CD4-positive, alpha-beta T cell treated with Interferon gamma for 1 hour (primary cell): ENCODE data around the gene SKAP2.
A peak's percentile ranks its signal among the peaks of the same experiment; 100 is the strongest.

Experiments used
- DNase-seq: peaks from one replicate; pipeline ENCODE4 v3.0.0-alpha.2; 2020

The SKAP2 gene, protein sequence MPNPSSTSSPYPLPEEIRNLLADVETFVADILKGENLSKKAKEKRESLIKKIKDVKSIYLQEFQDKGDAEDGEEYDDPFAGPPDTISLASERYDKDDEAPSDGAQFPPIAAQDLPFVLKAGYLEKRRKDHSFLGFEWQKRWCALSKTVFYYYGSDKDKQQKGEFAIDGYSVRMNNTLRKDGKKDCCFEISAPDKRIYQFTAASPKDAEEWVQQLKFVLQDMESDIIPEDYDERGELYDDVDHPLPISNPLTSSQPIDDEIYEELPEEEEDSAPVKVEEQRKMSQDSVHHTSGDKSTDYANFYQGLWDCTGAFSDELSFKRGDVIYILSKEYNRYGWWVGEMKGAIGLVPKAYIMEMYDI

GRCh38 chr7:26864309-26865093 lies at the start of gene SKAP2:
Gene SKAP2, minus strand, starts transcription at chr7:26864590. Its CDS starts 161 bp downstream, at chr7:26864429.
- DNase-seq: peak; percentile 95

DNA sequence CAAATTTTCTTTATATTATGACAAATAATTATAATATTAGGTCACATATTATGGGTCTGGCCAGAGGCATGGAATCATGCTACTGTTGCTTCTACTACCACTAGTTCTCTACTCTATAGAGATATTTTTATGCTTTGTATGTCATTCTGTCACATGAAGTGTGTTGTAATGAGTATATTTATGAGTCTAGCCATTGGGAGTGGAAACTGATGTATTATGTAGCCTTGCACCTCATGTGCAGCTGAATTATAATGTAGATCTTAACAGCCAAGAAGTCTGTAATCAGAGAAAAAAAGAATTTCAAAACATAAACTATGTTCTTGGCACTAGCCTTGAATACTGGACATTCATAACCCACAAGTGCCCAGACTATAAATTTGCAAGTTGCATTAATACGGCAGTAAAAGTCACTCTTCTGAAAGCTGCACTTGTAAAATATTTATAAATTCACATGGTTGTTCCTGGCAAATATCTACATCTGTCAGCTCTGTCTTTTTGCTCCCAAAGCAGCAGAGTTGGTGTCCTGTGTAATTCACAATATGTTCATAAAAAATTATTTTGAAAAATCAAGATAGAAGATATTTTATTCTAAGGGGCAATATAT lies 48.6 kb upstream of the SKAP2 start:
- no peak for DNase-seq

- DNase-seq: no peak
These were observed 47.9 kb upstream of the SKAP2 start for GRCh38 chr7:26912338-26912737.

- DNase-seq: peak; percentile 18
These were observed 45.8 kb upstream of the SKAP2 start for GRCh38 chr7:26910221-26910620.

- no peak for DNase-seq
These were observed 35.9 kb upstream of the SKAP2 start for GRCh38 chr7:26900251-26900650.

- DNase-seq: no peak
These were observed 35.1 kb upstream of the SKAP2 start for GRCh38 chr7:26899519-26899918.

DNA sequence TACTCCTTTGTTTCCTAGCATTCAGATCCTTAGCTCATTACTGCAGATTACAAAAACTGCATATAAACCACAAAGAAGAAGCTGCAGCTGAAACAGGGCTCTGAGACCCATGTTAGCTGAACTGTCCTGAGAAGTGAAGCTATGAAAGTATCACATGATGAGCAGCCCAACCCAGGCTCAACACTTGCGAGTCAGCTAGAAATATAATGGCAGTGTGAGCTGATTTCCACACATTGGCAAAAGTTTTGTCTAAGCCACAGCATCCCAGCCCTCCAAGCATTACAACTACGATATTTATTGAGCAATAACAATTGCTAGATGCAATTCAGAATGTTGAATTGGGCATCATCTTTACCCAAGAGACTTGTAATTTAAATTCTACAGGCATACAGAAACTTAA lies 34.5 kb upstream of the SKAP2 start:
- DNase-seq: no peak

DNA sequence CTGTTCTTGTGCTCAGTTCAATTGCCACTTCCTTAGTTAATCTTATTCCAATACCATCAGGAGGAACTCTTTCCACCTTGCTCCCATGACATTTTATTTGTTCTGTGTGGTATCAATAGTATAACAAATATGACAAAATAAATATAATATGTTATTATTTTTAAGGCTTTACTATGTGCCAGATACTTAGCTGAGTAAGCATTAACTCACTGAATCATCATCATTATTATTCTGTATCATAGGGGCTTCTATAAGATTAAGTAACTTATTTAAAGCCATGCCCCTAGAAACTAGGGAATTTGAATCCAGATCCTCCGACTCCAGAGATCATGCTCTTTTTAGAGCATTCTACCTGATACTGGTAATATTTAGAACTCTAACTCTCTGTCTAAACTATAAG lies 33.5 kb upstream of the SKAP2 start:
- DNase-seq: no peak

DNA sequence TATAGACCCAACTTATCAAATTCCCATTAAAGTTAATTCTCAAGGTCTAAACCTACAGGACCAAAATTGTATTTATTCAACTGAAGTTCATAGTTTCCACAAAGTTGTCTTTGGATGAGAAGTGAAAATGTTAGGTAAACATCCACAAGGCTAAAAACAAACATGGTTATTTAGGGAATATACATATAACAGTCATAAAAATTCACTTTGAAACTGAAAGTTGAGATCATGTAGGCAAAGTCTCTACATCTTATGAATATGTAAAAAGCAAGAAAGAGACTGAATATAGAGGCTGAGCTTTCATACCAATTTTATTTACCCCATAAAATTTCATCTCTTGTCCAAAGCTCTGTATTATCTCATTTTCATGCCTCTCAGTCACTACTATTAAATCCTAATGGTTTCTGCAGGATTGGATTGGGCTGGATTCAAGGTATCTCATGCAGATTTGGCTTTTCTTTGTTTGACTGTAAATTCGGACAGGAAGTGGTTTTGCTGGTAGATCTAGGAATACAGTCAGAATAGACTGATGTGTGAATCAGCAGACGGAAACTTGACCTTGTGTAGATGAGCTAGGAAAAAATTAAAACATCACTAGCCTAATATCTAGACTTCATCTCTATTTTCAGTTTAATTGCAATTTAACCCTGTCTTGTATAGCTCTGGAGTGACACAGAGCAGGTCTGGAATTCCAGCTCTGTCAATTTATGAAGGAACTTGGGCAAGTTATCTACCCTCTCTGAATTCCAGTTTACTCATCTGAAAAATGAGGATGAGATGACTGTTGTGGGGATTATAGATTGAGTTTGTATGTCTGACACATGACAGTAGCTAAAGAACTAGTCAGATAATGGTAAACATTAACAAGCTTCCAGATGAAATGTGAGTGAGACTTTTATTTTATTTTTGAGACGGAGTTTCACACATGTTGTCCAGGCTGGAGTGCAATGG lies 27.3 kb upstream of the SKAP2 start:
- DNase-seq: no peak

GRCh38 chr7:26880852-26881251 lies 16.5 kb upstream of the SKAP2 start:
- no peak for DNase-seq

- no peak for DNase-seq
These were observed 15.3 kb upstream of the SKAP2 start for GRCh38 chr7:26879671-26880070.

GRCh38 chr7:26868841-26869495 lies 4.6 kb upstream of the SKAP2 start:
- DNase-seq: no peak

- no peak for DNase-seq
These were observed 651 bp upstream of the SKAP2 start for GRCh38 chr7:26865094-26865388.

- peak; percentile 6 for DNase-seq
These were observed 677 bp downstream of the SKAP2 start for GRCh38 chr7:26863518-26864308.

DNA sequence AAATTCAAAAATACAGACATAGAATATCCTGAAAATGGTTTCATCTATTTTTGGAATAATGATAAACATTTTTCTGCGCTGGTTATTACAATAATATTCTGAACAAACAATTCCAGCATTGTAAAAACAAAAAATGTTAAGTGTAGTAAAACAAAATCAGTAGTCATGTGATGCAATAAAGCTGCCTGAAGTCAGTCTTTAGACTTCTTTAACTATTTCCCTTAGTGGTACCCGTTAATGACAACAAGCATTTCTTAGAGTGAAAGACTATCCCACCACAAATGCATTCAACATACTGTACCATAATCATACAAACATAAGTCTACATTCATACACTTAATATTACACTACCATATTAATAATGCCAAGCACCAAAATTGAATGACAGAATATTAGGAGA lies 1.6 kb downstream of the SKAP2 start:
- DNase-seq: no peak

GRCh38 chr7:26861050-26861449 lies 3.3 kb downstream of the SKAP2 start:
- no peak for DNase-seq

- no peak for DNase-seq
These were observed 4.0 kb downstream of the SKAP2 start for GRCh38 chr7:26860361-26860760.

DNA sequence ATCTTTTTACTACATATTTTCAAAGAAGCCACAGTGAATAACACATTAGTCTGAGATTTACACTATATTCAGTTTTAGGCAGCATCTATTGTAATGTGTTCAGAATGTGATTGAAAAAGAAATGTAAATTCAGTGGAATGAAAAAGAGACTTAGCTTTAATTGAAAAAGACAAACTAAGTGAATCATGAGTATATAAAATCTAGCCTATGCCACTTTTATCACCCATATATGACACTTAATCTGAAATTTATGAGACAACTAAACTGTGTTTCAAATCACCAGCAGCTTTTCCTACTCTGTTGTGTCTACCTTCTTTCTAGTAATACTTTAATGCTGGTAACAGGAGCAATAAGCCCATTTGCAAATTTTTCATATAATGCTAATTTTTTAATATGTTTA lies 4.7 kb downstream of the SKAP2 start:
- DNase-seq: no peak

GRCh38 chr7:26858735-26859134 lies 5.7 kb downstream of the SKAP2 start:
- DNase-seq: no peak

- DNase-seq: no peak
These were observed 6.1 kb downstream of the SKAP2 start for GRCh38 chr7:26858241-26858715.

- no peak for DNase-seq
These were observed 6.7 kb downstream of the SKAP2 start for GRCh38 chr7:26857506-26858240.
